GM21515 (cell line): ENCODE measurements around the gene ACOX3.

ENCODE experiments used
- ATAC-seq: cut with Tn5 transposase; IDR thresholded peaks from one replicate; pipeline ENCODE4 v1.9.1; 2021; ENCODE audit not compliant: unreplicated experiment

ACOX3 gene

DNA sequence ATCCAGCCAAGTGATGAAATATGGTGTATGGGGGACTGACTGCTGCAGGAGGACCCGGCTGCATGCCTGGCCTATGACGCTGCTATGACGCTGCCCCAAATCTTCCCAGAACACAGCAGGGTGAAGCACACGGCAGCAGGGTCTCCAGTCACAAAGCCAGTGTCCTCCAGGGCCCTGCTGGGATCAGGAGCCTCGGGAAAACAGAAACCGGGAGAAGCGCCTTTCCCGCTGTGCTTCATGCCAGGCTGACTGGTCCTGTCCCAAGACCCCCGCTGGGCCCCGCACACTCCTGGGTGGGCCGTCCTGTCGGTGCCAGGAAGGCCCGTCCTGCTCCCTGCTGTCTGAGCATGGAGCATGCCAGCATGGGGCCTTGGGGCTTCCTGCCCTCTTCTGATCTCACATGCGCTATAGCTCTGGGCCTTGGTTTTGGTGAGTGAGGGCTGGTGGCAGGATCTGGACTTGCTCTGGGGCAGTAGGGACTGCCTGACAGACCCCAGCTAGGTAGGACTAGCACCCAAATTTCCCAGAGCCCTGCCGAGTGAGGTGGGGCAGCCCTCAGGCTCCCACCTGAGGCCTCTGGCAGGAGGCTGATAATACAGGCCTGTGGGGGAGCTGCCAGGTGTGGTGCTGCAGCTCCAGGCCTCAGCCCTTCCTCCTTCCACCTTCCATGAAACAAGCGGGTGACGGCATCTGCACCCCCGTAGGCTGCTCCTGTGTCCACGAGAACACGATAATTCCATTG lies 64.0 kb downstream of the ACOX3 start:
- ATAC-seq = no peak

DNA sequence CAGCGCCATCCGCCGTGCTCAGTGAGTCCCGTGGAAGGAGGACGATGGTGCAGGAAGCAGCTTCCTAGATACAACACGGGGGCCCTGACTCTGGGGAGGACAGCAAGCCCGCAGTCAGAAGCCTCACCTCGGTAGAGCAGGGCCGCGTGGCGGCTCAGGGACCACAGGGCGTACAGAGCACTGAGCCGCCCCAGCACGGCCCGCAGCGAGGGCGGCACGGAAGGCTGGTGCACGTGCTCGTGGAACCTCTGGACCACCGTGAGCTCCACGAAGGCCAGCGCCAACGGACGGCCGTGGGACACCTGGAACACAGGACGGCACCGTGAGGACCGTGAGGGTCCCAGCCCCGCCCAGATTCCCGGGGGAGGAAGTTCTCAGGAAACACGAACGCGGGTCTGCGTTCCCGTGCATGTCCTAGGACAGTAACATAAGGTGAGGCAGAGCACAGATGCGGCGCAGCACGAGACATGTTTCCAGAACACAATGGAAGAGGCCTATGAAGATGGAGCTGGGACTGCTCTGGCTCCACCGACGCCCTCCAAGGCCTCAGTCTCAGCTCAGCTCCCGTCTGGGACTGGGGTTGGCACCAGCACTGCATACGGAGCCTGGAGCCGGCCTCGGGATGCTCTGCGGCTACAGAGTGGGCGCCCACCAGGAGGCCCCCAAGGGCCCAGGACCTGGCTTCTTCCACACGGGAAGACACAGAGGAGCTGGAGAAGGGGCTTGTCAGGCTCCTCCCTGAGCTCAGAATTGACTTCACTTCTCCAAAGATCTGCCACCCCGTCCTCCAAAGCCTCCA lies 65.5 kb downstream of the ACOX3 start:
- ATAC-seq = no peak

DNA sequence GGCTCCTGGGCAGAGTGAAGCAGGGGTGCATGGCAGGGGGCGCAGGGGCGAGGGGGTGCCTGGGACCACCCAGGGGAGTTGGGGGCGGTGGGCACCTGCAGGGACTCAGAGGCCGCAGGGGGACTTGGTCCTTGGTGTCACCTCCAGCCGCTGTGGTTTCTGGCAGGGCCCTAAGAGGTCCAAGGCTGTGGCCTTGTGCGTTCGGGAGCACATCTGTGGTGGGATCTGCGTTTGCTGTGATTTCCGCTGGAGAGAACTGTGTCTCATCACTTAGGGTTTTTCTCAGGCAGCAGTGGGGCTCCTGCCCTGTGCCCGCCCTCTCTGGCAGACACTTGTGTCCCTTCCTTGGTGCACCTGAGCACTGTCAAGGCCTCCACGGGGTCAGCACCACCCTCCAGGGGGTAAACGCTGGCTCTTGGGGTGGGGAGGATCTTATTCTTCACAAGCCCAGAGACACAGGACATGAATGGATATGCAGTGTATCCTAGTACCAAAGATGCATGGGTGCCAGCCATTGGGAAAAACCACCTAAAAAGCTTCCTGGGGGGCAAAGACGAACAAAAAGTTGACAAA lies 66.5 kb downstream of the ACOX3 start:
- ATAC-seq = no peak

DNA sequence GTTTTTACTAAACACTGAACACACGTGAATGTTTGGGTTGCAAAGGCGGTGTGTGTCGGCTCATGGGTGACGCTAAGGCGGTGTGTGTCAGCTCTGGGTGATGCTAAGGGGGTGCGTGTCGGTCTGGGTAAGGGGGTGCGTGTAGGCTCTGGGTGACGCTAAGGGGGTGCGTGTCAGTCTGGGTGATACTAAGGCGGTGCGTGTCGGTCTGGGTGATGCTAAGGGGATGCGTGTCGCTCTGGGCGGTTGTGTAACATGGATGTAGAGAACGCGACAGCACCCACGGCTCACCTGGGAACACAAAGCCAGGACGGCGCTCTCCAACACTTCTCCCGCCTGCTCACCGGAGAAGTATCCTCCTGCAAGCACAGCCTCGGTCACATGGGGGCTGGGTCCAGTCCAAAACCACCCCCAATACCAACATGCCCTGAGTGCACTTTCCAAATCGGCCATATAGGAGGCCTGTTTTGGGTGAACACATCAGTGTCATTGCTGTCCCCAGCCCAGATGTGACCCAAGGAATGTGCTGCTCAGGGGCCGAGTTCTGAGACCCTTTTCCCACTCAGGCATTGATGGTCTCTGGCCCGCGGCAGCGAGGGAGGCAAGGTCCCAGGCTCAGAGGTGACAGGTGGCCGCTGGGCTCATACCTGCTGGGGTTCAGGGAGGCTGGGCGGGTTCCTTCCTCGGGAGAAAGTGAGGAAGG lies 67.1 kb downstream of the ACOX3 start:
- no peak for ATAC-seq

DNA sequence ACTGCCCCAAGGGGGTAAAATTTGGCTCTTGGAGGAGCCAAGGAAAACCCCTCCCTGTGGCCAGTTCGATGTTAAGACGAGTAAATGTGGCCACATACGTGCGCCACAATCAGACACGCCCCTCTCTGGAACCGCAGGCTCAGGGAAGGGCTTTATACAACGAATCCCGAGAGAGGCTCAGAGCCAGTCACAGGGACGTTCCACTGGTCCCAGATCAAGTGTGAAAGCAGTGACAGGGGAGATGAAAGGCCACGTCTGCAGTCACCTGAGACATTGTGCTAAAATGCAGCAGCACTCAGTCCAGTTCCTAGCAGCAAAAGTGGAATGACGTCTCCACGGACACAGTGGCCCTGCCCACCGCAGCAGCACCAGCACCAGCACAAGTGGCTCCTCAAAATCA lies 68.0 kb downstream of the ACOX3 start:
- no peak for ATAC-seq

DNA sequence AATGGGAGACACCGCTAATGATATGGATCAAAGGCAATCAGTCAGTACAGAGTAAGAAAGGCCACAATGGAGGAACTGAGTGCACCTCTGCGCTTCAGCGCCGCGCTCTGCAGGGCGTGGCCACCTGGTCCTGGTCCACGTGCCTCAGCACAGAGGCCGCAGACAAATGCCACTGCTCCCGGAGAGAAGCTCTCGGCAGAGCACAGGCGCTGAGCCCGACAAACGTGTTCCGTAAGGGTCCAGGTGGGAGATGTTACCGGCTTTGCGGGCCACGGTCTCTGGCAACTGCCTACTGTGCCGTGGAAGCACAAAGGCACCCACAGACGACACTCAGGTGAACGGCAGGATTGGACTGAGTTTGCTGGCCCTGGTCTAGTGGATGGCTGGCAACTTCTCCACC lies 68.9 kb downstream of the ACOX3 start:
- no peak for ATAC-seq

DNA sequence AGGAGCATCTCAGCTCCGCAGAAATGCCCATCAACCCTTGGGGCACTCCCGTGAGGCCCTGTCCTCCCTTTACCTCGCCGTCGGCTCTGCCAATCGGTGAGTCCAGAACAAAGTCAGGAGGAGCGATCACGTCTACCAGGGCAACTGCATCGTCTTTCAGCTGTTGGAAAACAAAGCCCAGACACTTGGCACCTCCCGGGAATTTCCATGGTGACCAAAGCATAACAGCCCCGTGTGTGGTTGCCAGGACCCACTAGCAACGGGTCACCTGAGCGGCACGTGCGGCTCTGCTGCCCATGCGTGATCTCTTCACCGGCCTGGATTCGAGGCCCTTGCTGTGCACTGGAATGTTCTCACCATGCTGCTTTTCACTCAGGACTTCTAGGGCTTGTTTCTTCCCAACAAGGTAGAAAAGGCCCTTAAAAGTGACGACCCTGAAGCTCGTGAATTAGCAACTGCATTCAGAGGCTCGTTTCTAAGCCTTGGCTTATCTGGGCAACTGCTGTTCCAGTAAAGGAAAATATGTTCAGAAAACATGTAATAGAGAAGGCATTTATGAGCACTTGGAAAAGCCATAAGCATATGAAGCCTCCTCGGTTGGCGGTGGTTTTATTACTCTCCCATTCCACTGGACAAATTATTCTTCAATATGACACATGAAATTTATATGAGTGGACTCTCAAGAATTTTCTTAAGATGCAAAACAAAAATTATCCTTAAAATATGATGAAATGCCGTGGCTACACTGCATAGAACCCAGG lies 69.5 kb downstream of the ACOX3 start:
- ATAC-seq = no peak

DNA sequence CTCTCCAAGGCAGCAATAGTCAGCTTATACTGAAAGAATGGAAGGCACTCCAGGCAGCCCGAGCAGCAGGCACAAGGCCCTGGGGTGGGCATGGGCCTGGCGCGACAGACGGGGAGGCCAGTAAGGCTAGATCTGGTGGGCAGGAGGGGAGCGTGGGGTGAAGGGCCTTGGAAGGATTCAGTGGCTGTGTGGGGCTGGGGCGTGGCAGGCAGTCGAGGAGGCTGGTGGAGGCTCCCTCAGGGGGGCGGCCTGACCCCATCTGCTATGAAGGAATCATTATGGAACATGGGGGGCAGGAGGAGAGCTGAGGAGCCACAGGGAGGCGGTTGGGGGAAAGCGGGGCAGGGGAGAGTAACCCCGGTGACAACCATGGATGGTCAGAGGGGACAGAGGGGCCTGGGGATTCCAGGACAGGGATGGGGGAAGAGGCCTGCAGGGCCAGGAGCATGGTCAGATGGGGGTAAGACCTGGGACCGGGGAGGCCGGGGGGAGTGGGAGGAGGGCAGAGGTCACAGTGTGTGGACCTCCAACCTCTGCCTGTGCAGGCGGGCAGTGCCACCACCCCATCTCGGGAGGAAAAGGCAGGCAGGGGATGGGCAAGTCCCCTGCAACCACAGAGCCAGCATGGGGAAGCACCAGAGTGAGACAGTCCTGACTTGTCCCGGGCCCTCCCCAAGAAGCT lies 70.3 kb downstream of the ACOX3 start:
- no peak for ATAC-seq

DNA sequence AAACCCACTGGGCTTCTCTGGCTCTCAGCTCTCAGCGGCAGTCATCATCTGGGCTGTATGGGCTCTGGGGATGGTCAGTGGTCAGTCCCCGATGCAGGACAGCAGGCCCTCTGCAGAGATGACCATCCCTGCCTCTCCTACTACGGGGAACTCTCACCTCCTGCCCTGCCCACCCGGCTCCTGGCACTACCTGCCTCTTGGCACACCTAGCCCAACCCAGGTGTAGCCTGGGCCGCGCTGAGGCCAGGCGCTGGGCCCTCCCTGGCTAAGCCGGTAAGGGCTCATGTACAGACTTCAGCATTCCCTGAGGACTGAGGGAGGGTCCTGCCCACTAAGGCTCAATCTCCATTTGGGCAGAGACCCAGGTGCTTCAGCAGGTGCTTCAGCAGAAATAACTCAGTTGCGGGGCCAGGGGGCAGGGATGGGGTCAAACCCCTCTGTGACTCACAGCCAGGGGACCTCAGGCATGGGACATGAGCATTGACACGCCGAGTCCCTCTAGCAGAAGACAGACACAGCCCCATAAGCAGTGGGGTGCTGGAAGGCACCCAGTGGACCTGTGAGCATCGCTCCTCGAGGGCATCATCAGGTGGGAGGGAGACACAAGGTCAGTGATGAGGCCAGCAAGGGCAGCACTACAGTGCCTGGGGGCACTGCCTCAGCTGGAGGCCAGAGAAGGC lies 71.0 kb downstream of the ACOX3 start:
- no peak for ATAC-seq

DNA sequence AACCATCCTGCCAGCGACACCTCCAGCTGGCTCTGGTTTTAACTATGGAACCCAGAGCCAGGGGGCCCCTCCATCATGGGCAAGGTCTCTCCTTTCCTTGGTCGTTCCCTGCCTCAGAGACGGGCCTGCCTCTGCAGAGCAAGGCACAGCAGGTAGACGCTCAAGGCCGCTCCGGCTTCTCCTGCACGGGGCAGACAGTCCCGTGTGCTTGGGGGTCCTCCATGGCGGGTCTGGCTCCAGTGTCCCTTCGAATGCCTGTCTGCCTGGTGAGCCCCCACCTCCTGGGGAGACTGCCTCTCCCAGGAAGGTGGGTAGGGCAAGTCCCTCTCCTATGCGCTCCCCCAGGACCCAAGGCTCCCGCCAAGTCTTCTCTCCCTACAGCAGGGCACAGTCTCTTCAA lies 71.5 kb downstream of the ACOX3 start:
- no peak for ATAC-seq

DNA sequence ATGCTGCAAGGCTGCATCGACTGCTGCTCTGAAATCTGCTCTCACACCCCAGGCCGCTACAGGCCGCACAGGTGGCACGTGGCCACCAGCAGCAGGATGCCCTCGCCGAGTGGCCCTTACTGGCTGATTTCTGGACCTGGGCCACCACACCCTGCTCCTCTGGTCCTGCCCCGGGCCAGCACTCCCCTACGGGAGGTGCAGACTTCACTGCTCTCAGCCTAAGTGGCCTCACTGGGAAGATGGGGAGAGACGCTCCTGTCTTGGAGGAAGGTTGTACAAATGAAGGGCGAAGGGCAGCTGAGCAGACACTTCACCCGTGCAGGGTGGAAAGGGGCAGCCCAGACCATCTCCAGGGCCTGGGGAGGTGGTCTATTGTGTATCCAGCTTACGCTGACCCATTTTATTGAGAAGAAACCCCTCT lies 72.5 kb downstream of the ACOX3 start:
- no peak for ATAC-seq

DNA sequence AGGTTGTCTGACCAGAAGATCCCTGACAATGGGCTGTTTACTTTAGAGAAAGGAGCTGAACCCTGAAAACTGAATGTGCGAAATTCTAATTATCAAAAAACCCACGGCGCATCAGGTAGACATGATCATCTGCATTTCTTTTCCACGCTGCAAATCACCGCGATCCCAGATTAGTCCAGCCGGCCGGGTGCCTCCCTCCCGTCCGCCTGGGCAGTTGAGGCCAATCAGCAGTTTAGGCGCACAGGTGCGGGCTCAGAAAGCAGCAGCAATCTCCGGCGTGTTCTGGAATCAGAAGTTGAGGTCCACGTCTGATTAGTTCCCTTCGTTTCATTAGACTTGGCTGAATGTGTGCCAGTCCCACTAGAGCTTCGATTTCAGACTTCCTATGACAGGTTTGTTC lies 73.9 kb downstream of the ACOX3 start:
- no peak for ATAC-seq

DNA sequence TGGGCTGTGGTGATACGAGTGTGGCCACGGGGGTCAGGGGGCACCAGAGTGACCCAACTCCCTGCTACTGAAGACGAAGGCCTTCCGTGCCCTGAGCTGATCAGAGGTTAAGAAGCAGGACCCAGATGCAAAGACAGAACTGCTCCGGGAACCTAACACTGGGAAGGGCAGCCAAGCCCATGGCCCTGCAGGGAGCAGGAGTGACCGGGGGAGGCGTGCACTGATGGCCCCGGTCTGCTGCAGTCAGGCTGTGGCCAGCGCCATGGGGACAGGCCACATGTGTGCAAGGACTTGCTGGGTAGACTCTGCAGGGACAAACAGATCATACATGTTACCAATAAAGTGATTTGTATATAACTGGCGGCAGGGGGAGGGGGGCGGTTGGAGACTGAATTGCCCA lies 74.6 kb downstream of the ACOX3 start:
- ATAC-seq = no peak

DNA sequence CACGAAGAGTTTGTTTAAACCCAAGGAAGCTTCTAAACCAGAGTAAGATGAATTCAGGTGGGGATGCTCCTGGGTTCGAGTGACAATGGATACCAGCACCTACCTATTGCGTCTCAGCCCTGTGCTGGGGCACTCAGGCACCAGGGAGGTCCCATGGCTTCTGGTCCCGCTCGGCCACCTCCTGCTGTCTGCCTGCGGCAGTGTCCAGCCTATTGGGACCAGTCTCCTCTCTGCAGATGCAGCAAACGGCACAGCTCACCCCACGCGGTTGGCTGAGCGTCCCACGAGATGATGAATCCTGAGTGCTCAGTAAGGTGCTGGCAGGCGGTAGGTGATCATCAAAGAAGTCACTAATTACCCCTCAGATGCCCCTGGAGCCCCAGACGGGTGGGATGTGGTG lies 75.2 kb downstream of the ACOX3 start:
- no peak for ATAC-seq

DNA sequence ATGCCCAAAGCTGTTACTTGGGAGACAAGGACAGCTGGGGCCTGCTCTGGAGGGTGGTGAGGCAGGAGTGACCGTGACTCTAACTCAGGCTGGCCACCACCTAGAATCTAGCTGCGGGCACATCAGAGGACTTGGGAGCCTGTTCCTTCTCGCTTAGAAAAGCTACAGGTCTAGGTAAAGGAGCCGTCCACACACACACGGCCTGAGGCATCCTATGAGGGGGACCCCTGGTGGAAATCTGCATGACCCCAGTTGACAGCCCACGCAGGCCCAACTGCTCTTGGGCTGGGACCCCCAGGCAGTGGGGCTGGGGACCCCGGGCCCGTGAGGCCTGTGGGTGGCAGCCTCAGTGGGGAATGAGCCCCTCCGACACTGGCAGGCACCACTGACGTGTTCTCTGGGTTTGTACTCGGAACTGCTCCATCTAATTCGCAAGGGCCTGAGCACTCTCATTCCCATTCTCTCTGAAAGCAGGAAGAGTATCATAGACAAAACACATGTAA lies 75.6 kb downstream of the ACOX3 start:
- ATAC-seq = no peak

DNA sequence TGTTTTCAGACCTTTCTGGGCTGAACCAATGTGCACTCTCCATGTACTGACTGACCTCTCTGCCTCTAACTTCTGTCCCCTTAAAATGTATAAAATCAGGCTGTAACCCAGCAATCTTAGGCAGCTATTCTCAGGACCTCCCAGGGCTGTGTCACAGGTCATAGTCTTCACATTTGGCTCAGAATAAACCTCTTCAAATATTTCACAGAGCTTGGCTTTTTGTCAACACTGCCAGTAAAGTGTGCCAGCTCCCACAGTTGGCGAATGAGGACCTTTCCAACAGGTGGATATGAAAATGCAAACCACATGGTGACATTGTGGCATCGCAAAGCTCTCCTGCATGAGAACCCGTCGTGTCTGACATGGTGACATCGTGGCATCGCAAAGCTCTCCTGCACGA lies 76.4 kb downstream of the ACOX3 start:
- ATAC-seq = no peak

DNA sequence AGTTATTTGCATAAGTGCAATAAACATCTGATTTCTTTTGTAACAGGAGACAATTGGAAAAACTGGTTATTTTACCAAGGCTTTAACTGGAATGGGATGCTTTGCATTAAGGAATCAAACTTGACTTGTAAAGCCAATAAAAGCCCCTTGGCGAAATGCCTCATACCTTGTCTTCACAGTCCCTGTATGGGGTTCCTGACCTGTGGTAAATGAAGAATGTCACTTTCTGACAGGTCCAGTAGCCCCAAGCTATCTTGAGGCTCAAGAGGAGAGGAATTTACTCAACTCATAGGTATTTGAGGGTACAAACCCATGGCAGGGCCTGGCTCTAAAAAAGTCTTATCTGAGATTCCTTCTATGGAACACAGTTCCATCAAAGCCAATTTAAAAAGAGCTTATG lies 78.0 kb downstream of the ACOX3 start:
- ATAC-seq = no peak

DNA sequence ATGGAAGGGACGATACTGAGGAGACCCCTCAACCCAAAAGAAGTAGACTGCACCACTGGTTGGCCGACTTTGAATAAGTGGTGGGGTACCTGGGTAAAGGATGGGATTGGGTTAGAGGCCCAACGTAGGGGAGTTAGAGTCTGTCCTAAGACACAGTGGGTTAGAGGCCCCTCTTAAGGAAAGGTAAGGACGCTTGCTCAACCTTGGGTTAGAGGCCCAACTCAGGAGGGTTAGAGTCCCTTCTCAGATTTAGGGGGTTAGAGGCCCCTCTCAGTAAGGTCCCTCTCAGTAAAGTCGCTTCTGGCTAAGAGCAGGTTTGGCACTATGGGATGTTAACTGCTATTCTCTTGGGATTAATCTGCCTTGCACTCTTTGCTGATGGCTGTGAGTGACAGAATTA lies 81.3 kb downstream of the ACOX3 start:
- no peak for ATAC-seq

DNA sequence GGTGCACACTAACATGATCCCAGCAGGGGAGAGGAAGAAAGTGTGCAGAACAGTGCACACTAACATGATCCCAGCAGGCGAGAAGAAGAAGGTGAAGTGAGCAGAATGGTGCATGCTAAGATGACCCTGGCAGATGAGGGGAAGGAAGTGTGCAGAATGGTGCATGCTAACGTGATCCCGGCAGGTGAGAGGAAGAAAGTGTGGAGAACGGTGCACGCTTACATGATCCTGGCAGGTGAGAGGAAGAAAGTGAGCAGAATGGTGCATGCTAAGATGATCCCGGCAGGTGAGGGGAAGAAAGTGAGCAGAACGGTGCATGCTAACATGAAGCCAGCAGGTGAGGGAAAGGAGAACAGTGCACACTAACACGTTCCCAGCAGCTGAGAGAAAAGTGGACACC lies 83.7 kb downstream of the ACOX3 start:
- ATAC-seq = no peak
